Measurements from ENCODE around the gene TAOK1.

TAOK1 gene

DNA sequence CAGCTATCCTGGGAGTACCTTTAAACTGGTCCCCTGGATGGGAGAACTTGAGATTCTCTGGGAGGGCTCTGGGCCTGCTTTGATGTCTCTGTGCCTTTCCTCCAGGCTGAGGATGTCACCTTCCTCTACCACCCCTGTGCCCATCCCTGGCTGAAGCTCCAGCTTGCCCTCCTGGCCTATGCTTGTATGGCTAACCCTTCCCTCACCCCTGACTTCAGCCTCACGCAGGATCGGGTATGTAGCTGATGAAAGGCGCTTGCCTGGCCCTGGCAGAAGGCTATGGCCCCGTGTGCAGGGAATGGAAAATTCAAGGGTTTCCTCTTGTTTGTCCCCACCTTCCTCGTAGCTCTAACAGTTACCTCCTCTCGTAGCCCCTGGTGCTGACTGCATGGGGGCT lies 181.3 kb downstream of the TAOK1 start:
- DNase-seq (ENCODE audit: low read depth), result no peak

DNA sequence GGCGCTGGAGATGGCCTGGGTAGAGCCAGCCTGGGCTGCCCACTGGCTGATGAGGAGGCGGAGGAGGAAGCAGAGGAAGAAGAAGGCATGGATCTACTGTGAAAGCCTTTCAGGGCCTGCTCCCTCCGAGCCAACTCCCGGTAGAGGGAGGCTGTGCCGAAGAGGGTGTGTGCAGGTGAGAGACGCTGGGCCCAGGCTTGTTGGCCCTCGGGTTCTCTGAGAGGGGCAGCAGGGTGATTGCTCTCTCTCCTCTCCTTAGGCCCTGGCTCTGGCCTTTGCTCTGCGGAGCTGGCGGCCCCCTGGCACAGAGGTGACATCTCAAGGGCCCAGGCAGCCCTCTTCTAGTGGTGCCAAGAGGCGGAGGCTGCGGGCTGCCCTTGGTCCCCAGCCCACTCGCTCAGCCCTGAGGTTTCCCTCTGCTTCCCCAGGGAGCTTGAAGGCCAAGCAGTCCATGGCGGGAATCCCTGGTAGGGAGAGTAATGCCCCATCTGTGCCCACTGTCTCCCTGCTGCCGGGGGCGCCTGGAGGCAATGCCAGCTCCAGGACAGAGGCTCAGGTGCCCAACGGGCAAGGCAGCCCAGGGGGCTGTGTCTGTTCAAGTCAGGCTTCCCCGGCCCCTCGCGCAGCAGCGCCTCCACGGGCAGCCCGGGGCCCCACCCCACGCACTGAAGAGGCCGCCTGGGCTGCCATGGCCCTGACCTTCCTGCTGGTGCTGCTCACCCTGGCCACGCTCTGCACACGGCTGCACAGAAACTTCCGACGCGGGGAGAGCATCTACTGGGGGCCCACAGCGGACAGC lies 181.9 kb downstream of the TAOK1 start:
- no peak for DNase-seq (ENCODE audit: low read depth)

DNA sequence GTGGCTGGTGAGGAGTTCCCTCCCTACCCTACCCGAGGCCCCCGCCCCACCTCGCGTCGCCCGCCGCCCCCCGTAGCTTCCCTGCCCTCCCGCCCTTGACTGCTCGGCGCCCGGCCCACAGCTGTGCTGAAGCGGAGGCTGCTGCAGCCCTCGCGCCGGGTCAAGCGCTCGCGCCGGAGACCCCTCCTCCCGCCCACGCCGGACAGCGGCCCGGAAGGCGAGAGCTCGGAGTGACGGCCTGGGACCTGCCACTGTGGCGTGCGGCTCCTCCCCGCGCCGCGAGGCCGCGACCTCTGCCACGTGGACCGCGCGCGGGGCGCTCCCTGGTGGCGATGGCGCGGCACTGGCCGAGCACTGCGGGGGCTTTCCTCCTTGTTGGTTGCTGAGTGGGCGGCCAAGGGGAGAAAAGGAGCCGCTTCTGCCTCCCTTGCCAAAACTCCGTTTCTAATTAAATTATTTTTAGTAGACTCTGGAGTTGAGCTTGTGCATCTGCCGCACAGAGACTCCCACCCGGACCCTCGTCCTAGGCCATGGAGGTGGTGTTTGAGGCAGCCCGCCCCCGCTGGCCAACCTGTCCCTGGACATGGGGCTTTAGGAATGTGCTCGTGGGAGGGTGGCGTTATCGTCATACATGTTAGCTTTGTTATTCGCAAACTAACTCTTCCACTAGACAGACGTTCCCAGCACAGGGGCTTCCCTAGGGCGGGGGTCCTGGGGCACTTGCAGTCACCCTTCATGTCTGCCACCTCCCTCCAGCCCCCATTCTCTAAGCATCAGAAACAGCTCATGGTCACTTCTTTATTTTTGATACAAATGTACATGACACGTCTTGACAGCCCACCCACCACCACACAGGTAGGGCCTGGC lies 182.8 kb downstream of the TAOK1 start:
- DNase-seq (ENCODE audit: low read depth), result no peak

DNA sequence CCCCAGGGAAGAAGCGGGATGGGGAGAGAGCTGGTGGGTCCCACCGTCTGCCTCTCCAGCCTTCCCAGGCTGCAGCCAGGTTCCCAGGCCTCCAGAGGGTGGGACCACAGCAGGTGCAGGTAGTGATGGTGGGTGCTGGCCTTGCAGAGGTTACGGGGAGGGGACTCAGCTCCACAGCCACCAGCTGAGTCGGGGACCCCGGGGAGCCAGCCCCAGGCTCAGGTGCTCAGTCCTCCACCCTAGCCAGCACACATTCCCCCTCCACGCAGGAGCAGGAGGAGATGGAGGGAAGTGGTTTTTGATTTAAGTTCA lies 183.4 kb downstream of the TAOK1 start:
- DNase-seq (ENCODE audit: low read depth), result no peak

DNA sequence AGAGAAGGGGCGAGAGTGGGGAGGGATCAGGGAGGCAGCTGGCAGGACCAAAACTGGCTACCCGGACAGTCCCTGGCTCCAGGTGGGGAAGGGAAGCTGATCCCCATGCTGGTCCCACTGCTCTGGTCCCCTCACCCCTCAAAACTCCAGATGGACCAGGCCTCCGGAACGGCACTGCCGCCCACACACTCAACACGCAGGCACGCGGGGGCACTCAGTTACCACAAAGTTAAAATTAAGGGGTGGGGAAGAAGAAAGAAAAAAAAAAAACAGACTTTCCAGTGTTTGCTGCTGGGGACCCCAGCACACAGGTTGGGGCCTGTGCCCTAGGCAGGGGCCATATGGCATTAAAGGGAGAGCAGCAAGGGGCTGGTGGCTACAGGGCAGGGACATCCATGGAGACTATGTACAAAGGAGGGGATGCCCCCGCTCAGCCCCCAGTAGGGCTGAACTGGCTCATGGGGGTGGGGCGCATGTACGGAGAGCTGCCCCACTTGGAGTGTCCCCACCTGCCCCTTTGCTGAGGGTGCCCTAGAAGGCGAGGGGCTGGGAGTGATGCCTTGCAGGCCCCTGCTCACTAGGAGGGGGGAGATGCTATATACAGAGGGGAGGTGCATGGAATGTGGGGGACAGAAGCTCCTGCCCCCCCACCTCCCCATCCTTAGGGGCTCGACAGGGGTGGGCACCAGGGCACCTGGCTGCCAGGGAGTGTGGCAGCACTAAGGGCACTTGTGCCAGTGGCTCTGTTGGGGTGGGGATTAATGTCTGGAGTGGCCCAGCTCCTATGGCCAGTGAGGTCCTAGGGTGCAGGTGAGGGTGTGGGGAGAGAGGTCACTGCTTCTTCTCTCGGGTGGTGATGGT lies 183.9 kb downstream of the TAOK1 start:
- DNase-seq (ENCODE audit: low read depth), result no peak

DNA sequence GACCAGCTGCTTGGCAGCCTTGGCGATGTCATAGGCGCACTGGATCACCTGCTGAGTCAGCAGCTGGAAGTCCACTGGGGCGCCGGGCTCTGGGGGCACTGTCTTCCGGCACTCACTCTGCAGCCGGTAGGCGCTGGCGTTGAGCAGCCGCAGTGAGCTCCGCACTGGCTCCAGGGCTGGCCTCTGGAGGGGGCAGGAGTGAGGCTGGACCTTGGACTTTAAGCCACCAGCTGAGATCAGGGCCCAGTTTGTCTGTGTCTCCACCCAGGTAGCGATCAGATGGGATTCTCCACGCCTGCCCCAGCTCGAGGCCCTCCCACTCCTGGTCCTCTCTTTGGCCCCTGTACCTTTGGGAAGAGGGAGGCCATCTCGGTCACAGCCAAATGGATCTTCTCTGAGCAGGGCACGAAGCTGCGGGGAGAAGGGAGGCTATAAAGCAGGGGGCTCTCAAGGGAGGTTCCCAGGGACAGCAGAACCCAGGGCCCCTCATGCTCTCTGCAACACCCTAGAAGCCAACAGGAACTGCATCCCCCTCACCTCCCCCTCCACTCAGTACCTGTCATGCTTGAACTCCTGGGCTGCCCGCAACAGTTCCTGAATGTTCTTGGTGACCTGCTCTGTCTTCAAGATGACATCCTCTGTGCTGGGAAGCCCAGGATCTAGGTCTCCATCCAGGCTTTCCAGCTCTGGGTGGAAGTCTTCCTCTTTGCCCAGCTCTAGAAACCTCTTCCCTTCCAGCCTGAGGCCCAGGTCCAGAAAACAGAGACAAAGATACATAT lies 184.8 kb downstream of the TAOK1 start:
- DNase-seq (ENCODE audit: low read depth), result no peak

DNA sequence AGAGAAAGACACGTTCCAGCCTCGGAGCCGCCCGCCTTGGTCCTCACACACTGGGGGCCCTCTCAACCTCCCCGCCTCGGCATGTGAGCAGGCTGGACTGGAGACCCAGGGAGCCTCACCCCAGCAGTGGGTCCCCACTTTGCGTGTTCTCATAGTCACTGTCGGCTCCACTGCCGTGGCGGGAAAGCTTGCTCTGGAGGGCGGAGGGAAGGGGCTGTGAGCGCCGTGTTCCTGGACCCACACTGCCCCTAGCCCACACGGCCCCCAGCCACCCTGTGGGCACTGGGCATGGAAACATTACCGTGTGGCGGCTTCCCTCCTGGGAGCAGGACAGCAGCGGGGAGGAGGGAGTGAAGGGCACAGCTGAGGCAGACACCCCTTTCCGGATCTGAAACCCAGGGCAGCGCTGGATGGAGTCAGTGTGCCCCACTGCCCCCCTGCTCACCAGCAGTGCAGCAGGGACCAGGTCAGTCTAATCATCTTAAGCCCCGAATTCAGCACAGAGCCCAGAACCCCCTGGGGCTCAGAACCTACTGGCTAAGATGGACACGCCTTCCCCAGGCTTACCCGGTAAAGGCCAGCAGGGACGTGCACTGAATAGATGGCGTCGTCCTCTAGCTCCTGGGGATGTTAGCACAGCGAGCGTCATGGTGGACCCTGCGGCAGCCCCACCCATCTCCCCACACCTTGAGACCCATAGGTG lies 185.5 kb downstream of the TAOK1 start:
- DNase-seq (ENCODE audit: low read depth), result no peak

DNA sequence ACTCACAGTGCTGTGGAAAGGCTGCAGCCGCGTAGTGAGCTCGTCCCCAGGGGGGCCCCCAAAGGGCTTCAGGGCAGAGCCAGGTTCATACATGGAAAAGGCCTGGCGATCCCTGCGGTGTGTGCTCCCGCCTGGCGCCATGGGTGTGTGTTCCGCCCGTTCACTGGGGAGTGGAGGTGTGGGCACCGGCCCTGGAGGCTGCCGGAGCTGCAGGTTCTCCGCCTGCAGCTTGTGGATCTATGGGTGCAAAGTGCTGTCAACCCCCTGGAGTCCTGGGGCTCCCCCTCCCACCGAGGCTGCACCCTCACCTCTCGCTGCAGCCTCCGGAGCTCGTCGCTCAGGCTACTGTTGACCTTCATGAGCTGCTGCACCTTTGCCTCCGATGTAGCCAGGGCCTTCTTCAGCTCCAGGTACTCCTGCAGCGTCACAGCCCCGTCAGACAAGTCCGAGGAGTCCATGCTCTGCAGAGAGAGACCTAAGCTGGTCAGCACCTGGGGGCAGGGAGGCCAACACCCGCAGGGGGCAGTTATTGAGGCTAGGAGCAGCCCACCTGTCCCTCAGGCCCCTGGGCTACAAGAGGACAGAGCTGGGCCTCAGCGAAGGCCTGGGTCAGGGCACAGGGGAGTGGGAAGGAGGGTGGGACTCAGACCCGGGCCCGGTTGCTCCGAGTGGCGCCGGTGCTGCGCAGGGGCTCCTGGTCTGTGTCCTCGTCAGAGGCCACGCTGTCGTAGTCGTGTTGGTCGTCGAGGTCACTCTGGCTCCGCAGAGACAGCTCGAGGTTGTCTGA lies 186.2 kb downstream of the TAOK1 start:
- DNase-seq (ENCODE audit: low read depth), result no peak

DNA sequence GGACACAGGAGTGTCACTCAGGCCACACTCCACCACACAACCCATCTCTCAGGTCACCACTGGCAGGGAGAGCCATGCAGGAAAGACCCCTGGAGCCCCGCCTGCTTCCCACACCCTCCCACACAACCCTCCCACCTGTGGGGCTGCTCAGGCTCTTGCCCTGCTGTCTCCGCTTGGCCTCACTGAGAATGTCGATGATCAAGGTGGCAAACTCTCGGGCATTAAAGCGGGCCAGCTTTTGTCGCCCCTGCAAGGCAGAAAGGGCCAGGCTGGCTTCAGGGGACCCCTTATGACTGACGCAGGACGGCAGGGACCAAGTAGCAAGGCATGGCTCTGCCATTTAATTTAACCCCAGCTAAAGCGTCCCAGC lies 186.8 kb downstream of the TAOK1 start:
- no peak for DNase-seq (ENCODE audit: low read depth)

DNA sequence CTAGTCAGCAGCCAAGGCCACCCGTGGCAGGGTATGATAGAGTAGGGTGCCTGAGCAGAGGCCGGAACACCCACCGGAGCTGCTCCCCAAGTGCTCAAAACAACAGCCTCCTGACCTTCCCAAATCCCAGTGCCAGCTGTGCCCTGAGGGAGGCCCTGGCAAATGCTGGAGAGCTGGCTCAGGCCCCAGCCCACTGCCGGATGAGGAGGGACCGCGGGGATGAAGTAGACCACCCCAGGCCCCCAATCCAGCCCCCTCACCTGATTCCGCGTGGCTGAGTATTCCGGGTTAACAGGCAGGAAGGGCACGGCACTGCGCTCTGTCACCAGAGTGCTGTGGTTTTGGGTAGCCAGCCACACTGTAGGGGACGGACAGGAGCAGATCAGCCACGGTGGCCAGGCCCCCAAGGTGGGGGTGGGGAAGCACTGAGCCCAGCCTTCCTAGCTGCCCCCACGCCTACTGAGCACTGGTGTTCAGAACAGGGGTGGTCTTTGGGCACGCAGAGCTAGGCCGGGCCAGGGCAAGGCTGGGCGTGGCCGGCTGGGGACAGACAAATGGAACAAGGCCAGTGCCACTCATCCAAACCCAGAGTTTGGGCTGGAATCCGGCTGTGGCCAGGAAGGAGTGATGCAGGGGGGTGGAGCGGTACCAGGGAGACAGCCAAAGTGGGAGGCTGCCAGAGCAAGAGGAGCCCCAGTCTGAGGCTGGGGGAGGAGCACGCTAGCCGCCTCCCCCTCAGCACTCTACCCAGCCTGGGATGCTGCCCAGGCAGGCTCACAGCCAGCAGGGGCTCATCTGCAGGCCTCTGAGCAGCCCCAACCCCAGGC lies 187.4 kb downstream of the TAOK1 start:
- no peak for DNase-seq (ENCODE audit: low read depth)

DNA sequence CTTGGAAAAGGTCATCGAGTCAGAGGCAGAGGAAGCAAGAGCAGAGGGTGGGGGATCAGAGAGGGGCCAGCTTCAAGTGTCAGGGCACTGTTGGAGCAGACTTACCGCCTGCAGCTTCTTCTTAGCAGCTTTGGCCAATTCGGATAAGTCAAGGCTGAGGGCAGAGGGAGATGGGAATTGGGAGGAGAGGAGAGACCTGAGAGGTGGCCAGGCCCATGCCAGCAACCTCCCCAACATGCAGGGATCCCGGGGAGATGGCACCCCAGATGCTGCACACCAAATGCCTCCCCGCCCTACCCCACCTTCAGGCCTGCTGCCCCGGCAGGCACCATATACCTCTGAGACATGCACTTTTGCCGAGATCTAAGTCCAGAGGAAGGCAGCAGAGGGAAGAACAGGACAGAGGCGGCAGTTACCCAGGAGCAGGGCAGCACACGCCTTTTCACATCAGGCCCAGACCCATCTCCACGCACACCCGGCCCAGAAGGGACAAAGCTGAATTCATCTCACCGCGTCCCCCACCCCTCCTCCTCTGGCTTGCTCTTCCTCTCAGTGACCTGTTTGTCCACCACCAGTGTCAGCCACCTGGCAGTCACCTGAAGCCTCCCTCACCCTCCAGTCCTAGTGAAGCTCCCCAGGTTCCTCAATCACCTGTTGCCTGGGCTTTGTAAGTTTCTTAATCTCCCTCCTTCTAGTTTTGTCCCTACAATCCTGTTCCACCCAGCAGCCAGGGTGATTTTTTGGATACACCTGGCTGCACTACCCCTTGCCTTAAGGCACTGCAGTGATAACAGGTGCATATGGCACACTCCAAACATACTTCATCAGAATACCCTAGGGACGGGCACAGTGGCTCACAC lies 188.7 kb downstream of the TAOK1 start:
- DNase-seq (ENCODE audit: low read depth), result no peak

DNA sequence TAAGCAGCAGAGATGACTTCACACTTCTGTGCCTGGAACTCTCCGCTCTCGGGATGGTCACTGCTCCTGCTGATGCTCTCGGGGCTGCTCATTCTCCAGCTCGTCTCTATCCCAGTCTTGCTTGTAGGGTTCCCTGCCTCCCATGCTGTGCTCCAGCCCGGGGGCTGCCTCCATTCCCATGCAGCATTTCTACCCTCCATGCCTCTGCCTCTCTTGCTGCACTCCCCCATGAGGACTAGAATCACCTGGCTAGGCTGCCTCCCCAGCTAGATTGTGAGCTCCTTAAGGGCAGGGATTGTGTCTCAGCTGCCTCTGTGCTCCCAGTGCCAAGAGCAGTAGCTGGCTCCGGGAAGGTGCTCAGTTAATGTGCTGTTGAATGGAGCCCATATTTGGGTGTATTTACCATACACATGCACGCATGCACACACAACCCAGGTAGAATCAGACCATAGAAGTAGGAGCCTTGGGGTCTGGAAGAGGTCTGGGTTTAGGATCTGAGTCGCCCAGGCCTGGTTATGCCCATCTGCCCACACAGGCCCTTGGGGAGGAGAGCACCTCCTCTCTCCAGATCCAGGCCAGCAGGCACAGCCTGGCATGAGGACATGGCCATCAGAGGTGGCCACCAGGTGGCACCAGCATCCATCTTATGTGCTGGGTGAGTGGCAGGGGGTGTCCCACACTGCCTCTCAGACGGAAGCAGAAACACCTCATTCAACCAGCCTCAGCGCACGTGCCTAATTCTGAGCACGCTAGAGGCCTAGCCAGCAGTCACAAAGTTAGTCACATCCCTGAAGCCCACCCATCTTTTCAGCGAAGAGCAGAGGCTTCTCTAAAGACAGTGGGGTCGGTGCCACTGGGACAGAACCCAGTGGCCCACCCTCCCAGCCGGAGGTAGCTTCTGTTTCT lies 190.0 kb downstream of the TAOK1 start:
- DNase-seq (ENCODE audit: low read depth), result no peak

DNA sequence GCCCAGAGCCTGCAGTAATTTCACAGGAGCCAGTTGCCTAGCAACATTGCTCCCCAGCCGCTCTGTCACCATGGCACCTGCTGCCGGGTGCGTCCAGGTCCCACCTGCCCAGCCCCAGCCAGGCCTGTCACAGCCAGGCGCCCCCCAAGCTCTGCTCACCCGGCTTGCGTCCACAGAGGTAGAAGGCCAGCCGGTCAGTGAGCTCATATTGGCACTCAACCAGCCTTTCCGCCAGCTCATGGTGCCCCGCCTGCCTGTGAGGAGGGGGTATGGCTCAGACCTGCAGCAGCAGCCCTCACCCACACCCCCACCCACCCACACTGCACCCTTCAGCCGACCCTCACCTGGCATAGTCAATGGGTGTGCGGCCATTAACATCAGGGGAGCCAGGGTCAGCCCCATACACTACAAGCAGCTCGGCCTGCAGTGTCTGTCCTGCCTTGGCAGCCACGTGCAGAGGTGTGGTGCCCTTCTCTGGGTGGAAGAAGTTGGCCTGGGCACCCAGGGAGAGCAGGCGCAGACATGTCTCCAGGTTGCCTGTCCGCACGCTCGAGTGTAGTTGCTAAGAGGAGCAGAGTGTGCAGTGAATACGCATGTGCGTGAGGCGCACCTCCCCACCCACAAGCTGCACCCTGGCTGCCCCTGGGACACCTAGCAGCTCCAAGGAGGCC lies 191.6 kb downstream of the TAOK1 start:
- DNase-seq (ENCODE audit: low read depth), result no peak

DNA sequence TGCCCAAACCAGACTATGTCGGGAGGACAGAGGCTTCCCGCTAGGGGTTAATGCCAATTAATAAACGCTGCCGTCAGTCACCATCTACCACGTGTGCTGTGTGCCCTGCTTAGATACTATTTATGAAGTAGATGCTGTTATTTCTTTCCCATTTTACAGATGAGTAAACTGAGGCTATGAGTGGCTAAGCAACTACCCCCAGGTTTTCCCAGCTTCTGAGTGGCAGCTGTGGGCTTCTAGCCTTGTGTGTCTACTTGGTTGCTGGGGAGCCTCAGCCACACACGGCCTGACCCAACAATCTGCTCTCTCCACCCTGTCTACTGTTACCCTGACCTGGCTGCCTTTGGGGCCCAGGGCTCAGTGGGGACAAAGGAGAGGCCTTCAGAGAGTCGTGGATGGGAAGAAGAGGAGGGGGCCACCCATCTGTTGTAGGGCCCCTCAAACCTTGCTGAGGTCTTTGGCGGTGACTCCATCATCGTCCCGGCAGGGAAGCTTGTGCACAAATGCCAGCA lies 192.1 kb downstream of the TAOK1 start:
- DNase-seq (ENCODE audit: low read depth), result no peak

DNA sequence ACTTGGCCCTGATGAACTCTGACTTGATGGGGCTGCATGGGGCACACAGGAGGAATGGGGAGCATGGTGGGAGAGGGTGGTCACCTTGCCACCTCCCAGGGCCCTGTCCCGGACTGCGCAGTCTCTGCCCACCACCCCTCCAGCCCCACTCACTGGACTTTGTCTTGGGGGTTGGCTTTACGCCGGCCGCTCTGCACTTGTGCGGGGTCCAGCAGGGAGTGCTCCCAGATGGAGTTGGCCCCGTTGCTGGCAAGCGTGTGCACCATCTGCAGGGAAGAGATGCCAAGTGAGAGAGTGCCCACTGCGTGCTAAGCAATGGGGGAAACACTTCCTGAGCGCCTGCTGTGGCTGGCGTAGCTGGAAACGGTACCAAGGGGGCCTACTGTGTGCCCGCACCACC lies 192.6 kb downstream of the TAOK1 start:
- no peak for DNase-seq (ENCODE audit: low read depth)
